ENCODE data around the gene ADA. TPM values are rescaled to one million over a fixed set of nuclear protein-coding genes. Genes with fewer than 3 reads are reported as not detected.

The ADA gene
- total RNA-seq, 1 donor from 2014 or later: 19.2 TPM

- Histone ChIP-seq H3K27me3 (ENCODE audit: control insufficient read depth, insufficient read depth, low read length) (no peaks in the 10 kb centered on the region), H3K4me3 (ENCODE audit: low read depth, low read length) (no peak overlapping the region), H3K36me3 (ENCODE audit: control insufficient read depth, insufficient read depth, low read length) (no peaks in the 10 kb centered on the region)
- no peak for TF ChIP-seq CTCF (IDR thresholded peaks at IDR 0.05; ENCODE audit: insufficient read depth, low read length, poor library complexity, severe bottlenecking)
- no peak for DNase-seq (ENCODE audit: low read depth)
Measured at GRCh38 chr20:44633872-44634600, 17.5 kb downstream of the ADA start.

- Histone ChIP-seq H3K4me3 (ENCODE audit: low read depth, low read length) (no peak overlapping the region), H3K27me3 (ENCODE audit: control insufficient read depth, insufficient read depth, low read length) (no peaks in the 10 kb centered on the region), H3K36me3 (ENCODE audit: control insufficient read depth, insufficient read depth, low read length) (no peaks in the 10 kb centered on the region)
- TF ChIP-seq CTCF (IDR thresholded peaks at IDR 0.05; ENCODE audit: insufficient read depth, low read length, poor library complexity, severe bottlenecking): no peak
- no peak for DNase-seq (ENCODE audit: low read depth)
Measured at GRCh38 chr20:44633187-44633810, 18.2 kb downstream of the ADA start.

GRCh38 chr20:44632103-44632752 is 19.3 kb downstream of the ADA start:
- Histone ChIP-seq H3K27me3 (ENCODE audit: control insufficient read depth, insufficient read depth, low read length) (no peaks in the 10 kb centered on the region), H3K36me3 (ENCODE audit: control insufficient read depth, insufficient read depth, low read length) (no peaks in the 10 kb centered on the region), H3K4me3 (ENCODE audit: low read depth, low read length) (no peak overlapping the region)

DNA sequence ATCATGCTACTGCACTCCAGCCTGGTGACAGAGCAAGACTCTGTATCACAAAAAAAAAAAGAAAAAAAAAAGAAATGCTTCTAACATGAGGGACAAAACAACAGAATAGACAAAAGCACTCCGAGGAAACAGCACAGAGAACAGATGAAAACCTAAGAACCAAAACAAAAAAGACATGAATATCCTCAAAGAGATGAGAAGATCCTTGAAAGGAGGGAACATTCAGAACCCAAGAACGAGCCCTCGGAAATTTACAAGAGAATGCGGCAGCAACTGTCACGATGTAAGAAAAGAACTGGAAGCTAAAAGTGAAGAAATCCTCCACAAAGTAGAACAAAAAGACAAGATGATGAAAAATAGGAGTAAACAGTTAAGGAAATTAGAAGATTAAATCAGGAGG is 21.2 kb downstream of the ADA start:
- Histone ChIP-seq H3K36me3 (ENCODE audit: control insufficient read depth, insufficient read depth, low read length) (no peaks in the 10 kb centered on the region), H3K27me3 (ENCODE audit: control insufficient read depth, insufficient read depth, low read length) (no peaks in the 10 kb centered on the region), H3K4me3 (ENCODE audit: low read depth, low read length) (no peak overlapping the region)
- DNase-seq (ENCODE audit: low read depth): no peak
- TF ChIP-seq CTCF (IDR thresholded peaks at IDR 0.05; ENCODE audit: insufficient read depth, low read length, poor library complexity, severe bottlenecking): no peak

More at GRCh38 chr20:44632103-44632752, 19.3 kb downstream of the ADA start:
- DNase-seq (ENCODE audit: low read depth): no peak
- no peak for TF ChIP-seq CTCF (IDR thresholded peaks at IDR 0.05; ENCODE audit: insufficient read depth, low read length, poor library complexity, severe bottlenecking)

- H3K27me3 ChIP-seq (ENCODE audit: control insufficient read depth, insufficient read depth, low read length): no peaks in the 10 kb centered on the region
- no peak for TF ChIP-seq CTCF (IDR thresholded peaks at IDR 0.05; ENCODE audit: insufficient read depth, low read length, poor library complexity, severe bottlenecking)
- H3K36me3 ChIP-seq (ENCODE audit: control insufficient read depth, insufficient read depth, low read length): no peaks in the 10 kb centered on the region
- DNase-seq (ENCODE audit: low read depth): no peak
- no peak overlapping the region for H3K4me3 ChIP-seq (ENCODE audit: low read depth, low read length)
Measured at GRCh38 chr20:44629542-44629941, 22.0 kb downstream of the ADA start.

Data from kidney epithelial cell (primary cell).